TTC549 (cell line): ENCODE measurements around the gene MACC1.

ENCODE experiments used
- FAIRE-seq: peaks from 2 replicates; lab custom pipeline; 2012; peaks lifted over from hg19 to GRCh38; lab: Jason Lieb, UNC

MACC1 gene

GRCh38 chr7:20229646-20230500 is 12.7 kb upstream of the MACC1 start:
- no peak for FAIRE-seq

GRCh38 chr7:20229081-20229480 is 11.9 kb upstream of the MACC1 start:
- FAIRE-seq, result no peak

GRCh38 chr7:20228654-20229053 is 11.5 kb upstream of the MACC1 start:
- no peak for FAIRE-seq

- no peak for FAIRE-seq
Observed at GRCh38 chr7:20227291-20227795, 10.2 kb upstream of the MACC1 start.

GRCh38 chr7:20226860-20227259 is 9.7 kb upstream of the MACC1 start:
- FAIRE-seq, result no peak

- FAIRE-seq, result no peak
Observed at GRCh38 chr7:20225384-20225783, 8.2 kb upstream of the MACC1 start.

- FAIRE-seq, result no peak
Observed at GRCh38 chr7:20224025-20224424, 6.8 kb upstream of the MACC1 start.

GRCh38 chr7:20223356-20223755 is 6.2 kb upstream of the MACC1 start:
- FAIRE-seq, result no peak

- no peak for FAIRE-seq
Observed at GRCh38 chr7:20222219-20222828, 5.1 kb upstream of the MACC1 start.

GRCh38 chr7:20220921-20221547 is 3.9 kb upstream of the MACC1 start:
- FAIRE-seq, result no peak

GRCh38 chr7:20220293-20220761 is 3.1 kb upstream of the MACC1 start:
- FAIRE-seq, result no peak

- no peak for FAIRE-seq
Observed at GRCh38 chr7:20219446-20220292, 2.5 kb upstream of the MACC1 start.

GRCh38 chr7:20219062-20219445 is 1.9 kb upstream of the MACC1 start:
- no peak for FAIRE-seq

- FAIRE-seq, result no peak
Observed at GRCh38 chr7:20218279-20218678, 1.1 kb upstream of the MACC1 start.

GRCh38 chr7:20216406-20217036 is 663 bp downstream of the MACC1 start:
- FAIRE-seq, result no peak

- no peak for FAIRE-seq
Observed at GRCh38 chr7:20214921-20215669, 2.1 kb downstream of the MACC1 start.

- no peak for FAIRE-seq
Observed at GRCh38 chr7:20214132-20214531, 3.1 kb downstream of the MACC1 start.

- FAIRE-seq, result no peak
Observed at GRCh38 chr7:20213378-20213777, 3.8 kb downstream of the MACC1 start.

GRCh38 chr7:20211376-20211775 is 5.8 kb downstream of the MACC1 start:
- FAIRE-seq, result no peak

GRCh38 chr7:20208651-20209307 is 8.4 kb downstream of the MACC1 start:
- no peak for FAIRE-seq
